Neural progenitor cell (in vitro differentiated cells): ENCODE data around the gene IFT52.

Experiments used
- CTCF ChIP-seq: fragments of 200-600 bp; sonication (generic); IDR thresholded peaks from 2 replicates; pipeline ENCODE4 v1.5.1; 2017; ENCODE audit warnings: antibody characterized with exemption, mild to moderate bottlenecking
- EZH2 ChIP-seq: fragments of 200-600 bp; sonication (generic); IDR thresholded peaks from 2 replicates; pipeline ENCODE4 v1.6.1; 2017; ENCODE audit warnings: antibody characterized with exemption, mild to moderate bottlenecking, moderate library complexity

GRCh38 chr20:43590036-43590391 is 723 bp upstream of the IFT52 start:
- TF ChIP-seq EZH2 (no peak), CTCF (no peak)
